Measurements from ENCODE around the gene SYF2.
A peak's percentile ranks its signal among the peaks of the same experiment; 100 is the strongest.
"Not testable (repeated sequence)": the region's sequence is repeated elsewhere in the genome, so short reads cannot be mapped to it uniquely, and the experiment has no call there.

The SYF2 gene

GRCh38 chr1:25232027-25232865 is at the start of gene SYF2:
Gene SYF2, minus strand, starts transcription at chr1:25232502. Its CDS starts 35 bp downstream, at chr1:25232467.
- ATAC-seq = peak; percentile 92
- DNase-seq = peak; percentile 94

- DNase-seq, ATAC-seq: not testable (repeated sequence)
Measured at GRCh38 chr1:25279693-25280111, 47.4 kb upstream of the SYF2 start.

- not testable (repeated sequence) for ATAC-seq, DNase-seq
Measured at GRCh38 chr1:25278790-25279189, 46.5 kb upstream of the SYF2 start.

GRCh38 chr1:25278358-25278757 is 46.1 kb upstream of the SYF2 start:
- not testable (repeated sequence) for ATAC-seq, DNase-seq

GRCh38 chr1:25277295-25277694 is 45.0 kb upstream of the SYF2 start:
- ATAC-seq, DNase-seq: not testable (repeated sequence)

GRCh38 chr1:25275648-25276047 is 43.3 kb upstream of the SYF2 start:
- ATAC-seq = not testable (repeated sequence)

GRCh38 chr1:25272238-25272637 is 39.9 kb upstream of the SYF2 start, which contains the start of gene RHD:
Gene RHD, plus strand, starts transcription at chr1:25272509. Its CDS starts 39 bp downstream, at chr1:25272548.
- not testable (repeated sequence) for ATAC-seq, DNase-seq

More at GRCh38 chr1:25275648-25276047, 43.3 kb upstream of the SYF2 start:
- DNase-seq = not testable (repeated sequence)

- not testable (repeated sequence) for ATAC-seq, DNase-seq
Measured at GRCh38 chr1:25268143-25268760, 36.0 kb upstream of the SYF2 start.

- ATAC-seq (peak; percentile 79), DNase-seq (peak; percentile 84)
Measured at GRCh38 chr1:25267288-25268142, 35.2 kb upstream of the SYF2 start.

- peak; percentile 35 for ATAC-seq
- DNase-seq = not testable (repeated sequence)
Measured at GRCh38 chr1:25266554-25267287, 34.4 kb upstream of the SYF2 start.

- not testable (repeated sequence) for DNase-seq, ATAC-seq
Measured at GRCh38 chr1:25260336-25260735, 28.0 kb upstream of the SYF2 start.

GRCh38 chr1:25259813-25260212 is 27.5 kb upstream of the SYF2 start:
- not testable (repeated sequence) for ATAC-seq, DNase-seq

GRCh38 chr1:25257196-25257595 is 24.9 kb upstream of the SYF2 start:
- DNase-seq (no peak), ATAC-seq (no peak)

- no peak for ATAC-seq
- DNase-seq = no peak
Measured at GRCh38 chr1:25256578-25256965, 24.3 kb upstream of the SYF2 start.

GRCh38 chr1:25255706-25256577 is 23.6 kb upstream of the SYF2 start:
- ATAC-seq (no peak), DNase-seq (no peak)

GRCh38 chr1:25253911-25254310 is 21.6 kb upstream of the SYF2 start:
- ATAC-seq = no peak
- DNase-seq = no peak

- ATAC-seq = no peak
Measured at GRCh38 chr1:25247829-25248754, 15.8 kb upstream of the SYF2 start.

GRCh38 chr1:25247024-25247828 is 14.9 kb upstream of the SYF2 start, which contains the start of gene RSRP1:
Gene RSRP1, minus strand, starts transcription at chr1:25247454. Its CDS starts 491 bp downstream, at chr1:25246963.
- DNase-seq (peak; percentile 100), ATAC-seq (peak; percentile 92)

More at GRCh38 chr1:25247829-25248754, 15.8 kb upstream of the SYF2 start:
- no peak for DNase-seq

Measured in stimulated activated naive CD8-positive, alpha-beta T cell treated with anti-CD3 and anti-CD28 coated beads, Interleukin-15, Interleukin-2, amounts not matched to agents 100 U/mL and 50 U/mL, for 24 hours (primary cell).